ENCODE measurements around the gene RMND5B.

DNA sequence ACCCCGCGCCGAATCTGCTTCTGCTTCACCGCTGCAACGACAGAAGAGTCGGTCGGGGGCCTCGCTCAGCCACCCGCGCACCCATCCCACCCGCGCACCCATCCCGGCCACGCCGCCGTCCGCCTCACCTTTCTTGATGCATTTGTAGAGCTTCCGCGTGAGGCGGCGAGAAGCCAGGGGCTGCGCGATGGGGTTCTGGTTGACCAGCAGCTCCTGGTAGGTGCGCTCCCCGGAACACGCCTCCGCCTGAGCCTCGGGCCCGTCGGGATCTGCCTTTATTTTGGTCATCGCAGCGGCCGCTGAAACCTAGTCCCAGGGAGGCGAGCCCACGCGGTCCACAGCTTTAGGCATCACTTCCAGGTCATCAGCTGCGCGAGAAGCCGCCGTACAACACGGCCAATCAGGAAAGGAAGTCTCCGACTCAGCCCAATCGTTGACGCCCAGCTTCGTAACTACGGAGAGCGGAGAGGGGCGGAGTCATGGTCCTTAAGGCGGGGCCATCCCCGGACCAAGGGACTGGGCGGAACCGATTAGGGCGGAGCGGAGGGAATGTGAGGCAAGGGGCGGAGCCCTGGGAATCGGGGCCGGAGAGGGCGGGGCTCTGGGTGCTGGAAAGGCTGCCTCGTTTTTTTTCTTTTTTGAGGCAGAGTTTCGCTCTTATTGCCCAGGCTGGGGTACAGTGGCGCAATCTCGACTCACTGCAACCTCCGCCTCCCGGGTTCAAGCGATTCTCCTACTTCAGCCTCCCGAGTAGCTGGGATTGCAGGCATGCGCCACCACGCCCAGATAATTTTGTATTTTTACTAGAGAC, 22.9 kb downstream of the RMND5B start, which contains the start of gene NHP2:
- peak; percentile 85 for TF ChIP-seq POLR2AphosphoS5 (IDR thresholded peaks at IDR 0.05)
- TF ChIP-seq RAD21 (conservative IDR thresholded peaks at IDR 0.05) = no peak

Data from neural cell (in vitro differentiated cells).